ENCODE results near the gene EPHB1.
A peak's percentile ranks its signal among the peaks of the same experiment; 100 is the strongest.

Gene EPHB1

GRCh38 chr3:134922101-134922500, 127.0 kb downstream of the EPHB1 start:
- DNase-seq: no peak

- DNase-seq: no peak
Observed at GRCh38 chr3:134922866-134923265, 127.8 kb downstream of the EPHB1 start.

GRCh38 chr3:134923286-134923685, 128.2 kb downstream of the EPHB1 start:
- DNase-seq: peak; percentile 39

GRCh38 chr3:134927599-134927998, 132.5 kb downstream of the EPHB1 start:
- DNase-seq: peak; percentile 12

GRCh38 chr3:134928392-134928791, 133.3 kb downstream of the EPHB1 start:
- DNase-seq: peak; percentile 24

GRCh38 chr3:134928819-134929218, 133.8 kb downstream of the EPHB1 start:
- no peak for DNase-seq

- DNase-seq: no peak
Observed at GRCh38 chr3:134929976-134930375, 134.9 kb downstream of the EPHB1 start.

- no peak for DNase-seq
Observed at GRCh38 chr3:134931045-134931785, 136.2 kb downstream of the EPHB1 start.

- DNase-seq: no peak
Observed at GRCh38 chr3:134932035-134932434, 137.0 kb downstream of the EPHB1 start.

GRCh38 chr3:134933997-134934396, 138.9 kb downstream of the EPHB1 start:
- no peak for DNase-seq

- no peak for DNase-seq
Observed at GRCh38 chr3:134934933-134935332, 139.9 kb downstream of the EPHB1 start.

GRCh38 chr3:134937256-134938028, 142.4 kb downstream of the EPHB1 start:
- DNase-seq: no peak

GRCh38 chr3:134938029-134938525, 143.0 kb downstream of the EPHB1 start:
- no peak for DNase-seq

GRCh38 chr3:134939978-134940377, 144.9 kb downstream of the EPHB1 start:
- no peak for DNase-seq

- no peak for DNase-seq
Observed at GRCh38 chr3:134941820-134942219, 146.8 kb downstream of the EPHB1 start.

- DNase-seq: no peak
Observed at GRCh38 chr3:134944429-134944828, 149.4 kb downstream of the EPHB1 start.

- no peak for DNase-seq
Observed at GRCh38 chr3:134949150-134949549, 154.1 kb downstream of the EPHB1 start.

- no peak for DNase-seq
Observed at GRCh38 chr3:134952371-134952770, 157.3 kb downstream of the EPHB1 start.

GRCh38 chr3:134955874-134956273, 160.8 kb downstream of the EPHB1 start:
- no peak for DNase-seq

GRCh38 chr3:134956395-134956794, 161.3 kb downstream of the EPHB1 start:
- no peak for DNase-seq

- no peak for DNase-seq
Observed at GRCh38 chr3:134956844-134957243, 161.8 kb downstream of the EPHB1 start.

GRCh38 chr3:134959516-134959915, 164.5 kb downstream of the EPHB1 start:
- DNase-seq: no peak

GRCh38 chr3:134964226-134964625, 169.2 kb downstream of the EPHB1 start:
- no peak for DNase-seq

GRCh38 chr3:134965865-134966481, 170.9 kb downstream of the EPHB1 start:
- DNase-seq: no peak

All from activated effector memory CD4-positive, alpha-beta T cell treated with anti-CD3 and anti-CD28 coated beads, Interleukin-2, amount 50 U/mL, for 16 hours (primary cell).